ENCODE results near the gene STX4. TPM values are rescaled to one million over a fixed set of nuclear protein-coding genes. Genes with fewer than 3 reads are reported as not detected.

STX4 gene
- total RNA-seq, 4 donors from 2014 or later: 26.8 to 47.6 (median 39.9) TPM

DNA sequence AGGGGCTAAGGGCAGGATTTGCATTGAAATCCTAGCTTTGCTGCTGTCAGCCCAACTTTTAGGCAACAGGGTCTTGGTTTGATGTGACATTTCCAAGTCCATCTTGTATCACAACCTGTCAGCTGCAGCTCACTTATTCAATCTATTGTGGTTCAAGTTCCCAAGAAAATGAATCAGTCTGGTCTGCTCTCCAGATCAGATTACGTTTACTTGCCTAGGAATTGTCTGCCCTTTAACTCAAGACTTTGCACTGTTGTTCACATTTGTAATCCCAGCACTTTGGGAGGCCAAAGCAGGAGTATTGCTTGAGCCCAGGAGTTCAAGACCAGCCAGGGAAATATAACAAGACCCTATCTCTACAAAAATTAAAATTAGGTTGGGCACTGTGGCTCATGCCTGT lies 10.0 kb downstream of the STX4 start:
- 92 to 100% methylated on average over 1 of the region's 1 CpG for WGBS, 2 donors
- Histone ChIP-seq H3K27ac (no peak overlapping the region), H3K36me3 (peaks cover 23 to 34% of the 10 kb centered on the region in 2 donors), H3K9me3 (no peaks in the 10 kb centered on the region), H3K4me1 (no peaks in the 10 kb centered on the region), H3K27me3 (no peaks in the 10 kb centered on the region), H3K4me3 (replicated peaks in 1 of 3) (no peak overlapping the region)
- intact Hi-C loops (cut with DNase I): no loop called here
- DNase-seq: no peak
- no peak for TF ChIP-seq POLR2A (IDR thresholded peaks at IDR 0.05)
- TF ChIP-seq, protein P1, sequence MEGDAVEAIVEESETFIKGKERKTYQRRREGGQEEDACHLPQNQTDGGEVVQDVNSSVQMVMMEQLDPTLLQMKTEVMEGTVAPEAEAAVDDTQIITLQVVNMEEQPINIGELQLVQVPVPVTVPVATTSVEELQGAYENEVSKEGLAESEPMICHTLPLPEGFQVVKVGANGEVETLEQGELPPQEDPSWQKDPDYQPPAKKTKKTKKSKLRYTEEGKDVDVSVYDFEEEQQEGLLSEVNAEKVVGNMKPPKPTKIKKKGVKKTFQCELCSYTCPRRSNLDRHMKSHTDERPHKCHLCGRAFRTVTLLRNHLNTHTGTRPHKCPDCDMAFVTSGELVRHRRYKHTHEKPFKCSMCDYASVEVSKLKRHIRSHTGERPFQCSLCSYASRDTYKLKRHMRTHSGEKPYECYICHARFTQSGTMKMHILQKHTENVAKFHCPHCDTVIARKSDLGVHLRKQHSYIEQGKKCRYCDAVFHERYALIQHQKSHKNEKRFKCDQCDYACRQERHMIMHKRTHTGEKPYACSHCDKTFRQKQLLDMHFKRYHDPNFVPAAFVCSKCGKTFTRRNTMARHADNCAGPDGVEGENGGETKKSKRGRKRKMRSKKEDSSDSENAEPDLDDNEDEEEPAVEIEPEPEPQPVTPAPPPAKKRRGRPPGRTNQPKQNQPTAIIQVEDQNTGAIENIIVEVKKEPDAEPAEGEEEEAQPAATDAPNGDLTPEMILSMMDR (IDR thresholded peaks at IDR 0.05): no peak

GRCh38 chr16:31043898-31044481 lies 10.6 kb downstream of the STX4 start:
- no peak for DNase-seq
- Histone ChIP-seq H3K4me1 (no peaks in the 10 kb centered on the region), H3K4me3 (replicated peaks in 1 of 3) (no peak overlapping the region), H3K27ac (no peak overlapping the region), H3K36me3 (peaks cover 17 to 27% of the 10 kb centered on the region in 2 donors), H3K9me3 (no peaks in the 10 kb centered on the region), H3K27me3 (no peaks in the 10 kb centered on the region)
- intact Hi-C loops (cut with DNase I): no loop called here
- 89 to 90% methylated on average over 4 of the region's 4 CpGs for WGBS, 2 donors
- no peak for TF ChIP-seq POLR2A (IDR thresholded peaks at IDR 0.05)
- TF ChIP-seq, protein P1 (IDR thresholded peaks at IDR 0.05): no peak

- no peak for DNase-seq
- no peaks in the 10 kb centered on the region for H3K9me3 ChIP-seq
- WGBS, 2 donors: 82 to 86% methylated on average over 10 of the region's 10 CpGs
Observed at GRCh38 chr16:31050280-31051030, 17.1 kb downstream of the STX4 start.

GRCh38 chr16:31052114-31052513 lies 18.8 kb downstream of the STX4 start:
- WGBS, 2 donors: 70 to 76% methylated on average over 2 of the region's 2 CpGs
- Histone ChIP-seq H3K27me3 (no peaks in the 10 kb centered on the region), H3K4me3 (replicated peaks in 1 of 3) (no peak overlapping the region), H3K9me3 (no peaks in the 10 kb centered on the region), H3K4me1 (no peaks in the 10 kb centered on the region), H3K36me3 (no peaks in the 10 kb centered on the region), H3K27ac (no peak overlapping the region)
- intact Hi-C loops (cut with DNase I): no loop called here
- no peak for DNase-seq
- TF ChIP-seq, protein P1 (IDR thresholded peaks at IDR 0.05): no peak
- no peak for TF ChIP-seq POLR2A (IDR thresholded peaks at IDR 0.05)

More at GRCh38 chr16:31050280-31051030, 17.1 kb downstream of the STX4 start:
- Histone ChIP-seq H3K4me1 (no peaks in the 10 kb centered on the region), H3K36me3 (no peaks in the 10 kb centered on the region), H3K4me3 (replicated peaks in 1 of 3) (no peak overlapping the region), H3K27ac (no peak overlapping the region), H3K27me3 (no peaks in the 10 kb centered on the region)
- intact Hi-C loops (cut with DNase I): no loop called here
- TF ChIP-seq POLR2A (IDR thresholded peaks at IDR 0.05): no peak
- TF ChIP-seq, protein P1 (IDR thresholded peaks at IDR 0.05): no peak

DNA sequence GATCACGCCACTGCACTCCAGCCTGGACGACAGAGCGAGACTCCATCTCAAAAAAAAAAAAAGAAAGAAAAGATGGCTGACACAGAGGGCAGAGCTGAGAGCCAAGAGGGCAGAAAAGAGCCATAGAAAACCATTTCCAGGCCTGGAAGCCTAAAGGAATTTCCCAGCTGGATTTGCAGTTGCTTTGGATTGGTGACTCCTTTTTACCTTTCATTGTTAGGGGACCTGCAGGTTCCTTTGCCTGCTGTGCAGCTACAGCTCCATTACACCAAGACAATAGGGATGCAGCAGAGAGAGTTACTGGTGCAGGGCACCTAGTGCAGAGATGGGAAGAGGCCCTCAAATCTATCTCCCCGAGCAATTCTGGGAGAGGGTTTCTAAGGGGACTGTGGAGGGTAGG lies 22.3 kb downstream of the STX4 start:
- TF ChIP-seq, protein P1 (IDR thresholded peaks at IDR 0.05): no peak
- TF ChIP-seq POLR2A (IDR thresholded peaks at IDR 0.05): no peak
- no peak for DNase-seq
- H3K27me3 ChIP-seq: no peaks in the 10 kb centered on the region
- no peaks in the 10 kb centered on the region for H3K9me3 ChIP-seq
- no peaks in the 10 kb centered on the region for H3K4me1 ChIP-seq
- no peak overlapping the region for H3K27ac ChIP-seq
- intact Hi-C loops (cut with DNase I): no loop called here
- H3K4me3 ChIP-seq (replicated peaks in 1 of 3): no peak overlapping the region
- H3K36me3 ChIP-seq: peaks cover 0 to 2% of the 10 kb centered on the region in 2 donors
- WGBS, 2 donors: 87 to 95% methylated on average over 4 of the region's 4 CpGs

Data from thyroid gland (tissue), 4 donors.